GM21367 (cell line): Measurements from ENCODE around the gene ZDHHC5.
A peak's percentile ranks its signal among the peaks of the same experiment; 100 is the strongest.
"Not testable (repeated sequence)": the region's sequence is repeated elsewhere in the genome, so short reads cannot be mapped to it uniquely, and the experiment has no call there.

Source experiments
- ATAC-seq: cut with Tn5 transposase; IDR thresholded peaks from one replicate; pipeline ENCODE4 v1.9.1; 2021; ENCODE audit not compliant: unreplicated experiment

The ZDHHC5 gene

DNA sequence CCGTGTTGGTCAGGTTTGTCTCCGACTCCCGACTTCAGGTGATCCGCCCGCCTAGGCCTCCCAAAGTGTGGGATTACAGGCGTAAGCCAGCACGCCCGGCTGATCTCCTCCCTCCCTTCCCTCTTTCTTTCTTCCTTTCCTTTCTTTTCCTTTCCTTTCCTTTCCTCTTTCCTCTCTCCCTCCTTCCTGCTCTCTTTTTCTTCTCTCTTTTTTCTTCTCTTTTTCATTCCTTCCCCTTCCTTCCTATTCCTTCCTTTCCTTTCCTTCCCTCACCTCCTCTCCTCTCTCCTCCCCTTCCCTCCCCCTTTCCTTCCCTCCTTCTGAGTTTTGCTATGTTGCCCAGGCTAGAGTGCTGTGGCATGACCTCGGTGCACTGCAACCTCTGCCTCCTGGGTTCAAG lies 3.9 kb upstream of the ZDHHC5 start:
- no peak for ATAC-seq

DNA sequence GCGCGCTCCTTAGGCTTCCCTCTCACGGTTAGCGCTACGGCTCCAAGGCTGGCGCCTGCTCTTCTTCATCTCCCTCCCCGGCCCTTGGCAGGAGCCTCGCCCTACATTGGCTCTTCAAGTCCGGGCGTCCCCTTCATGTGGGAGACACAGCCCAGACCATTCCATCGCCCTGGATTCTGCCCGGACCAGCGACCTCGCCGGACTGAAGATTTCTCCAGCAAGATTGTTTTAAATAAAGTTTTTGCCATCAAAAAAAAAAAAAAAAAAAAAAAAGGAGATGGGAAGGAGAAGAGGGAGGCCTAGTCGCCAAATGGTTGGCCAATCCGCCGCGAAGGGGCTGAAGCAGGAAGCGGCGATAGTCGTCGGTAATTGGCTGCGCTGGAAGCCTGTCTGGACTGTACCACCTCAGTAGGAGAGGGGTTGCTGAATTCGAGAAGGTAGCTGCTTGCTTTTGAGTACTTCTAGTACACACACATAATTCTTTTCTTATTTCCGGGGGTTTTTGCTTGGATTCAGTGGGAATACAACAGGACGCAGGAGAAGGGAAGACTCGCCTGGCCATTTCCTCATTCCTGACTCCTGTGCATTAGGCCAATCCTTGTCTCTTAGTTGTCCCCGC lies 688 bp upstream of the ZDHHC5 start:
- ATAC-seq, result peak; percentile 55

DNA sequence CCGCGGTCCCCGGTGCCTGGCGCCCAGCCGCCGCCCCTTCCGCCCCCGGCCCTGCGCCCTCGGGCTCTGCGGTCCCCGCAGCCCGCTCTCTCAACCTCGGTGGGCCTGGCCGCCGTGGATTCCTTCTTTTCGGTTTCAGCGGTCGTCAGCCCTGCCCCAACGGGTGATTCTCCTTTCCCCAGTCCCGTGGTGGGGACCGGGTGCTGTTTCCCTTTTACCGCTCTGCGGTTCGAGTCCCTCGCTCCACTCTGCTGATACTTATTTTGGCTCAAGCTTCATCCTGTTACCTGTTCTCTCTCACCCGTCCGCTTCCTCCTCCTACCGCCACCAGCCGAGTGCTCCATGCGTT lies 494 bp downstream of the ZDHHC5 start:
- peak; percentile 4 for ATAC-seq

DNA sequence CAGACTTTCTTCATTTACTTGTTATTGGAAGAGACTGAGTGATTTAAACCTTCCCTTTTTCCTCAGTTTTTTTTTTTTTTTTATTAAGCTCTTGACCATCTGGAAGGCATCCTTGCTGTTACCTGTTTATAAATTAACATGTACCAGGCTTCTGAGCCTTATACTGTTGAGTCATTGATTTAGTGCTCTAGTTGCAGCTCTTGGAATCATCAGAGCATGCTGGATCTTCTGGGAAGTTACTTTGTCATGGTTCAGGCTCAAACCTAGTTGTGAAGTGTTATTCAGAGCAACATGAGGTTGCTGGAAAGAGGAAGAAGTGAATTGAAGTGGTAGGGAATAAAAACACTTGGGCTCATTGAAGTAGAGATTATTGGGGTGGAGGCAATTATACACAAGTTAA lies 6.3 kb downstream of the ZDHHC5 start:
- ATAC-seq, result no peak

DNA sequence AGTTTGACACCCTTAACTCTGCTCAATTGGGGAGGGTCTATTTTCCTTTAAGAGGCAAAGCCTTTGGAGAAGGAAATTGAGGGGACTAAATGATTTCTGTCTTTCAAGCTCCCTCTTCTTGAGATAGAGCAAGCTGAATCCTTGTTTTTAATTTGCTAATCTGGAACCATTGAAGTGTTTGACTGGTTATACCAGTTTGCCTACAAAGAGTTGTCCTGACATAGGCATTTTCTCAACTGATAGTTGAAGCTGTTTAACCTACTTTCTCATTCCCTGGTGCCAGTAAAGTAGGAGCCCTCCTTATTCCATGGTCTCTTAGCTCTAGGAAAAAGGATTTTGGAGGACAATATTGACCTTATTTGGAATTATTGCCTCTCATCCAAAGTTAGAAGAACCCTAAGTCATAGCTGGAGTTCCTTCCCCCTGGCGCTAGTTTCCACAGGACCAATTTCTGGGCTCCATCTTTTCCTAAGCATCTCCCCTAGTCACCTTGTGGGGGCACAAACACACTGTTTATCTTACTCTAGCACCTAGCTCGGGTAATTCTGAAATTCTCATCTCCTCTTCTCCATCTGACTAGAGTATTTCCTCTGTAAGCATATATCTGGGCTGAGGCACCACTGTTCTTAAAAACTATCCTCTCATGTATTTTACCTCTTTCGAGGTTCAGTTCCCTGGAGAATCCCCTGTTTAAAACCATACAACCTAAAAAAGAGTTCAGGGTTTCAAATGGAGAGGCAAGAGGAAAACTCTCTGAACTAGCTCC lies 7.4 kb downstream of the ZDHHC5 start:
- ATAC-seq, result no peak

DNA sequence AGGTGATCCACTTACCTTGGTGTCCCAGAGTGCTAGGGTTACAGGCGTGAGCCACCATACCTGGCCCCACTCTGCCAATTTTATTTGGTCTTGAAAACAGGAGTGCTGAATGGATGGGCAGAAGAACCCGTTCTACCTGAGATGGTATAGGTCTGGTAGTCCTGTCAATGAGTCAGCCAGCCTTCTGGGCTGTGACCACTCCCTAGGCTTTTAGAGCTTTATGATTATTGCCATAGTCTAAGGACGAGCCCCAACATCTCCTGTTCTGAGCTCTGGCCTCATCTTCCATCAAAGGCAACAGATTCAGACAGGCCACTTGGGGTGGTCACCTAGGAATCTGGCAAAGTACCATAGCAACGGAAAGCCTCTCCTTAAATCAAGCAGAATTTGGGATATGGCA lies 11.5 kb downstream of the ZDHHC5 start:
- ATAC-seq, result no peak

DNA sequence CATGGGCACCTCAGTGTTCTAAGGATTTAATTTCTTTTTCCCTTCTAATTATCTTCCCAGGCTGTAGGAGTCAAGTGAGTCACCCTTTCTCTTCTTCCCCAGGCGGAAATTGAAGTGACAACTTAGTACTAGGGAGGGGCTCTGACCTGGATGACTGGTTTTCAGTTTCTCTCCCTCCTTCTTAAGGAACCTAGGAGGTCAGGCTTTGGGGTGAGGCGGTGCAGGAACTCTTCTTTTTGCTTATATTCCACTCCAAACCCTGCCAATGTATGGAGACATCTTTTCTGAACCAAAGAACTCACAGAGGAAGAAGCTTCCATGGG lies 12.6 kb downstream of the ZDHHC5 start:
- ATAC-seq, result no peak

DNA sequence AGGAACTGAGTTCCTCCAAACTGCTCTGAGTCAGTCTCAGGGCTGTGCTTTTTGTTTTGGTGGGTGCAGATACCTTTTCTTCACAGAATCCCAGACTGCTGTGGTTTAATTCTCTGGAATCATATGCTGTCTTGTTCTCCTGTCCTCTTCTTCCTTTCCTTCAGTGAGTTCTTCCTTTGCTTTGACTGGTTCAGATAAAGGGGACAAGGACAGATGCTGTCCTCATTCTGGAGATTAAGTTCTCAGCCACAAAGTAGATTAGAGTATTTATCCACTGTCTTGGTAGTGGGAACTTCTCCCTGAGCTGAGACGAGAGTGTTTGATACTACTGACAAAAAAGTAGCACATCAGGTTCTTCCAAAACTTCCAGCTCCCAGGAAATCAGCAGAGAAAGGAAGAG lies 13.3 kb downstream of the ZDHHC5 start:
- no peak for ATAC-seq

DNA sequence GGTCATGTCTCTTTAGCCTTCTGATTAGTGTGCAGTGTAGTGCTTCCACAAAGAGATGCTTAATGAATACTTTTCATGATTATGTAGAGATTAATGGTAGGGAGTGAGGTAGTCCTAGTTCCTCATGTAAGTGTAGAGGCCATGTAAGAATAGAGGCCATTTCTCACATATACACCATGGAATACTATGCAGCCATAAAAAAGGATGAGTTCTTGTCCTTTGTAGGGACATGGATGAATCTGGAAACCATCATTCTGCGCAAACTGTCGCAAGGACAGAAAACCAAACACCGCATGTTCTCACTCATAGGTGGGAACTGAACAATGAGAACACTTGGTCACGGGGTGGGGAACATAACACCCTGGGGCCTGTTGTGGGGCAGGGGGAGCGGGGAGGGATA lies 22.6 kb downstream of the ZDHHC5 start:
- ATAC-seq, result not testable (repeated sequence)

DNA sequence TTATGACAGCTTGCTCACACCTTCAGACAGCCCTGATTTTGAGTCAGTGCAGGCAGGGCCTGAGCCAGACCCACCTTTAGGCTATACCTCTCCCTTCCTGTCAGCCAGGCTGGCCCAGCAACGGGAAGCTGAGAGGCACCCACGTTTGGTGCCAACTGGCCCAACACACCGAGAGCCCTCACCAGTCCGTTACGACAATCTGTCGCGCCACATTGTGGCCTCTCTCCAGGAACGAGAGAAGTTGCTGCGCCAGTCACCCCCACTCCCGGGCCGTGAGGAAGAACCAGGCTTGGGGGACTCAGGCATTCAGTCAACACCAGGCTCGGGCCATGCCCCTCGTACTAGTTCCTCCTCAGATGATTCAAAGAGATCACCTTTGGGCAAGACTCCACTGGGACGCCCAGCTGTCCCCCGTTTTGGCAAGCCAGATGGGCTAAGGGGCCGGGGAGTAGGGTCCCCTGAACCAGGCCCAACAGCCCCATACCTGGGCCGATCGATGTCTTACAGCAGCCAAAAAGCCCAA lies 31.0 kb downstream of the ZDHHC5 start:
- no peak for ATAC-seq

DNA sequence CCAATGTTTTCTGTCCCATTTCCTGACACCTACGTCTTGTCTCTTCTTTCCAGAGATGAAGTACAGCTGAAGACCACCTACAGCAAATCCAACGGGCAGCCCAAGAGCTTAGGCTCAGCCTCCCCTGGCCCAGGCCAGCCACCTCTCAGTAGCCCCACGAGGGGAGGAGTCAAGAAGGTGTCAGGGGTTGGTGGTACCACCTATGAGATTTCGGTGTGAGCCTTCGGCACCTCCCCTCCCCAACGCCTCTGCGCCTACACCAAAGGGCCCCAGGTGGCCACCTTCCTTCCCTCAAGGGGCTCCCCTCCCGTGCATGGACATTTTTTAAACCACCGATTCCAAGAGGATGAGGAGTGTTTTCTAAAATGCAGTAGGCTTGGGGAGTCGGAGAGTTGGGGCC lies 31.9 kb downstream of the ZDHHC5 start:
- no peak for ATAC-seq

DNA sequence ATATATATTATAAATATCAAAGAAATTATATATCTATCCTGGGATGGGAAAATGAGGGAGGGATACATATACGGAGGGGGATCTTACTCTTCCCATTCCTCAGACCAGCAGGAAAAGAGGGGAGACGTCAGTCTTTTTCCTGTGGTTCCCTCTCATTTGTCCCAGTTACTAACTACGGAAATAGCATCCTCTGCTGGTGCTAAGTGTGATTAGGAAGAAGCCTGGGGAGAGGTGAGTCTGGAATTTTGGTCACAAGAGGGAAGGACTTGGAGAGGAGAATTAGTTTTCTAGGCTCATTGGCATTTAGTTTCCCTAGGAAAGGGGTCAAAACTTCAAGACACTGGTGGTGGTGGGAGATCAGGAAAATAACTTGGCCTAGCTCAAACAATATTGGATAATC lies 32.5 kb downstream of the ZDHHC5 start:
- ATAC-seq, result no peak

DNA sequence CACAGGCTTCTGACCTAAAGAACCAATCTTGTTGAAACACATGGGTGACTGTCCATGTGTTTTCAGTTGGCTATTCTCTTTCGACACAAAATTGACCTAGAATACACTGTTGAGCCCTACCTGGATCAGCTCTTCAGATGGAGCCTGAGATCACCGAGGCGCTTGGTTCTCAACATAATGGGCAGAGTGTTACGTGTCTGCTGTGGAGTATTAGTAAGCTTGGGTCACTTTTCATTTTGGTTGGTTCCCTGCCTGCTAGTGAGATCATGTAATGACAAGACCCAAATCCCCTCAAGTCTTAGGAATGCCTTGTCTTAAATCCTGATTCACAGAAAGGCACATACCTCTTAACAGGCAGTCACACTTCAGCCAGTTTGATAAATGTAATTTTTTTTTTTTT lies 35.4 kb downstream of the ZDHHC5 start:
- ATAC-seq, result no peak

DNA sequence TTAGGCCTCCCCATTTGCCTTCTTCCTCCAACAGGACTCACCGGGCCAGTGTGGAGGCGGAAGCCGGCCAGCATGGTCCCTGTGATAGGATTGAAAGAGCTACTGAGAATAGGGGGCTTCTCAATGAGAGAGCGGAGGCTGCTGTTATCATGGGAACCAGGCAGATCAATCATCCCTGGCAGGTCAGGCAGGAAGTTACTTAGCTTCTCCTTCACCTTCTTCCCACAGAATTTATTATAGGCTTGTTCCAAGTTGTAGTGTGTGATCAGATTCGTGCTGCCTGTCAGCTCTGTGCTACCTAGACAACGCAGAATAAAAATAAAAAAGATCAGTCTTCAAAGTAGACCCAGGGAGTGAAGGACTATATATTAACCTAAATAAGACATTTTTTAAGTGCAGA lies 37.0 kb downstream of the ZDHHC5 start:
- no peak for ATAC-seq

DNA sequence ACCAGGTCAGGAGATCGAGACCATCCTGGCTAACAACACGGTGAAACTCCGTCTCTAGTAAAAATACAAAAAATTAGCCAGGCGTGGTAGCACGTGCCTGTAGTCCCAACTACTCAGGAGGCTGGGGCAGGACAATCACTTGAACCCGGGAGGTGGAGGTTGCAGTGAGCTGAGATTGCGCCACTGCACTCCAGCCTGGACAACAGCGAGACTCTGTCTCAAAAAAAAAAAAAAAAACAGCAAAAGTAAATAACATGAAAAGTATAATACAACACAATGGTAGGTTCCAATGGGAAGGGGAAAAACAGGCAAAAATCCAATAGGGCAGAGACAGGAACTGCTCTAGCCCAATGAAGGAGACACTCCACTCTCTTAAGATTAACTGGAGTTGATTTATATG lies 37.5 kb downstream of the ZDHHC5 start:
- not testable (repeated sequence) for ATAC-seq

DNA sequence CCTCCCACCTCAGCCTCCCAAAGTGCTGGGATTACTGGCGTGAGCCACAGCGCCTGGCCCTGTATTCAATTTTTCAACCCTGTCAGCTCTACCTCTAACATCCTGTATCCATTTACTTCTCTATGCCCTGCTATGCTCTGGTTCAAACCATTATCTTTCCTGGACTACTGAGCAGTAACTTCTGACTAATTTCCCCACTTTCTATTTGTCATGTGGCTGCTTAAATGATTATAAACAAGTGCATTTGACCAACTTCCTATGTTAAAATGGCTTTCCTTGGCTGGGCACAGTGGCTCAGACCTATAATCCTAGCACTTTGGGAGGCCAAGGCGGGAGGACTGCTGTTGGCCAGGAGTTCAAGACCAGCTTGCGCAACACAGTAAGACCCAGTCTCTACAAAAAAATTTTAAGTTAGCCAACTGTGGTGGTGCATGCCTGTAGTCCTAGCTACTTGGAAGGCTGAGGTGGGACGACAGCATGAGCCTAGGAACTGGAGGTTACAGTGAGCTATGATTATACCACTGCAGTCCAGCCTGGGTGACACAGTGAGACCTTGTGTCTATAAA lies 42.0 kb downstream of the ZDHHC5 start:
- ATAC-seq, result no peak

DNA sequence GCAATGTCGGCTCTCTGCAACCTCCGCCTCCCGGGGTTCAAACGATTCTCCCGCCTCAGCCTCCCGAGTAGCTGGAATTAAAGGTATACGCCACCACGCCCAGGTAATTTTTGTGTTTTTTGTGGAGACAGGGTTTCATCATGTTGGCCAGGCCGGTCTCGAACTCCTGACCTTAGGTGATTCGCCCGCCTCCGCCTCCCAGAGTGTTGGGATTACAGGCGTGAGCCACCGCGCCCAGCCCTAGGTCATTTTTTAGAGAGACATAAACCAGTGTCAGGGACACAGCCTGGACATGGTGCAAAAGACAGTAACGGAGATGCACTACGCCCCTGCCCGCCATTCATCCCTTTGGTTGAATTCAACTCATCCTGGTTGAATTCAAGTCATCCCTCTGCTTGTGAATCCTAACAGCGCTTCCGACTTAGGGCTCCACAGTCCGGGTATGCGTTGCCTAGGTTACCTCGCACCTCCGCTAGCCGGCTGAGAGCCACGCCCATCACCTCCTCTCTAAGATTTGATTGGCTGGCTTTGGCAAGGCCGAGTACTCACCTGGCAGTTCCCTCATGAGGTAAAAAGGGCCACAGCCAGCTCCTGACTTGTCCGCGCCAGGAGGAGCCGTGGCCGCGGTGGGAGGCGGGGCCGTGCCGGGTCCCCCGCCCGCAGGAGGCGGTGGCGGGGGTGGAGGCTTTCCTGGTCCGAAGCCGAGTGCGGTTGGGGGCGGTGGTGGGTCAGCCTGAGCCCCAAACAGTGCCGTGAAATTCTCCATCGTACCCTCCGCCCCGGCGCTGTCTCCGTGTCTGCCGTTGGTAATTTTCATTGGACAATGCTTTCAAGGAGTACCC lies 43.7 kb downstream of the ZDHHC5 start, which contains the start of gene MED19:
Gene MED19 (minus strand): TSS at position 802 of the 842 bp plus-strand sequence. CDS start 36 bp downstream, at position 766.
- ATAC-seq, result peak; percentile 47

DNA sequence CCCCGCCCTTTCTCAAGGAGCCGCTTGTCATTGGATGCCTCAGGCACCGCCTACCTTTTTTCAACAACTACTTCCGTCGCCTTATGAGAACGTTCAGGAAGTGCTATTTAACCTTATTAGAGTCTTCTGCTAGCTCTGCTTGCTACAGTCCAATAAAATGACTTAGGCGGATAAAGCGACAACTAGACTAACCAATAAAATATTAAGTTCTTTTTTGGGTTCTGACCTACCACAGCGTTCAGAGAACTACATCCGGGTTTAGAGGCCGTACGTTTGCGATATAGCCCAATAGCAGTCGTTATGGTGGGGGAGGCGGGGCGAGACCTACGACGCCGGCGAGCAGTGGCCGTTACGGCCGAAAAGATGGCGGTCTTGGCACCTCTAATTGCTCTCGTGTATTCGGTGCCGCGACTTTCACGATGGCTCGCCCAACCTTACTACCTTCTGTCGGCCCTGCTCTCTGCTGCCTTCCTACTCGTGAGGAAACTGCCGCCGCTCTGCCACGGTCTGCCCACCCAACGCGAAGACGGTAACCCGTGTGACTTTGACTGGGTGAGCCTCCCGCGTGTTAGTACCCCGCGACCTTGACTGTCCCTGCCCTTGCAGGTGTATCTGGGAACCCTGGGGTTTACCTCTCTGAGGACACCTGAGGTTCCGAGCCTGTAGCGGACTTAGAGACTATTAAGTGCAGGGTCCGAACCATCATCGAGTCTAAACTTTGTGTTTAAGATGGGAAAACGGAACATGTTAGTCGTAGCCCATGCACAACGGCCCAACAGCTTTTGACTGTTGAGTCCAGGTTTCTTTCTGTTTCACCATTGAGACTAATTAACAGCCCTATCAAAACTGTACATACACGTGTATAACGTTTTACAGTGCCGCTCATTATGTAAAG lies 44.6 kb downstream of the ZDHHC5 start, which contains the start of gene TMX2:
Gene TMX2 (plus strand): TSS at position 338 of the 895 bp plus-strand sequence. CDS start 26 bp downstream, at position 364.
- peak; percentile 92 for ATAC-seq

DNA sequence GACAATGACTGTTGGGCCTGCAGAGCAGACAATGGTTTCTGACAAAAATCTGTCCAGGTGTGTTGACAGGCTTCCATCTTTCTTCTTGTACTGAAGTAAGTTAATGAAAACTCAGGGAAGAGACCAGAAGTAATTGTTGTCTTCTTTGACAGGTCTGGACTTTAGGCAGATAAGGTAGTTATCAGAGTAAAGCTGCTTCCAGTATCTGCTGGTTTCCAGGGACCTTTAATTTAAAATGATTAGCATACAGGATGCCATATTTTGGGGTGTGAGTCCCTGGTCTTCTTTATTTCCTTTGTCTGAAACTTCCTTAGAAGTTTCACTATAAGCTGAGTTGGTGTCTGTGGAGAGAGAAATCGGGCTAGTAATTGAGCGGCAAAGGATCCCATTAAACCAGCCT lies 45.9 kb downstream of the ZDHHC5 start:
- no peak for ATAC-seq

DNA sequence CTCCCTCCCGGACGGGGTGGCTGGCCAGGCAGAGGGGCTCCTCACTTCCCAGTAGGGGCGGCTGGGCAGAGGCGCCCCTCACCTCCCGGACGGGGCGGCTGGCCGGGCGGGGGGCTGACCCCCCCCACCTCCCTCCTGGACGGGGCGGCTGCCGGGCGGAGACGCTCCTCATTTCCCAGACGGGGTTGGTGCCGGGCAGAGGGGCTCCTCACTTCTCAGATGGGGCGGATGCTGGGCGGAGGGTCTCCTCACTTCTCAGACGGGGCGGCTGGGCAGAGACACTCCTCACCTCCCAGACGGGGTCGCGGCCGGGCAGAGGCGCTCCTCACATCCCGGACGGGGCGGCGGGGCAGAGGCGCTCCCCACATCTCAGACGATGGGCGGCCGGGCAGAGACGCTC lies 48.8 kb downstream of the ZDHHC5 start:
- ATAC-seq, result not testable (repeated sequence)
